Right renal pelvis (tissue), 4 donors: ENCODE measurements around the gene SCAI. TPM values are rescaled to one million over a fixed set of nuclear protein-coding genes. Genes with fewer than 3 reads are reported as not detected.
"Not testable (repeated sequence)": the region's sequence is repeated elsewhere in the genome, so short reads cannot be mapped to it uniquely, and the experiment has no call there.

Experiments used
- DNase-seq, 4 donors: peaks; one replicate each; pipeline ENCODE4 v3.0.0-alpha.2; 2013; ENCODE audit warnings: low read depth in 4 of 4, low spot score in 3 of 4, missing footprints in 1 of 4
- polyA plus RNA-seq, 4 donors: library from polyadenylated mRNA; unstranded; fragments of 120-200 nt; gene quantifications; one replicate each; pipeline ENCODE4 v1.2.1, GENCODE V29; 2013; ENCODE audit not compliant: insufficient read length in 4 of 4

SCAI gene
- polyA plus RNA-seq, 4 donors, result 8.9 to 12.4 (median 11.0) TPM

DNA sequence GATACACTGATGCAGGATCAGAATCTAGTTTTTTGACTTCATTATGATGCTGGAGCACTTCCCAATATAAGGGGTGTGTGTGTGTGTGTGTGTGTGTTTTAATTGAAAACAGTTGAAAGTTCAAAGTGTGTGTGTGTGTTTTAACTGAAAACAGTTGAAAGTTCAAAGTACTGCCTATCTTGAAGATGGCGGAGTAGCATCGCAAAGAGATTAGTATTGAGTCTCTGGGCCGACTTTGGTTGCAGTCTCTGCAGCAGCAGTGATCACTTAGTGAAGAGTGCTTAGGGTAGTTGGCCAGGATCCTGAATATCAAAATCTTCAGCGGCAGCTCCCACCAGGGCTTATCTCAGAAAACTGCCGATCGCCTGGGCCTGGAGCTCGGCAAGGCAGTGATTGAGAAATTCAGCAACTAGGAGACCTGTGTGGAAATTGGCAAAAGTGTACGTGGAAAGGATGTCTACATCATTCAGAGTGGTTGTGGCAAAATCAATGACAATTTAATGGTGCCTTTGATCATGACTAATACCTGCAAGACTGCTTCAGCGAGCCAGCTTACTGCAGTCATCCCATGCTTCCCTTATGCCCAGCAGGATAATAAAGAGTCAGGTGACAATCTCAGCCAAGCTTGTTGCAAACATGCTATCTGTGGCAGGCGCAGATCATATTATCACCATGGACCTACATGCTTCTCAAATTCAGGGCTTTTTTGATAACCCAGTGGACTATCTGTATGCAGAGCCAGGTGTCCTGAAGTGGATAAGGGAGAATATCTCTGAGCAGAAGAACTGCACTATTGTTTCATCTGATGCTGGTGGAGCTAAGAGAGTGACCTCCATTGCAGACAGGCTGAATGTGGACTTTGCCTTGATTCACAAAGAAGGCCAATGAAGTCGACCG, 7.3 kb upstream of the SCAI start:
- no peak for DNase-seq

DNA sequence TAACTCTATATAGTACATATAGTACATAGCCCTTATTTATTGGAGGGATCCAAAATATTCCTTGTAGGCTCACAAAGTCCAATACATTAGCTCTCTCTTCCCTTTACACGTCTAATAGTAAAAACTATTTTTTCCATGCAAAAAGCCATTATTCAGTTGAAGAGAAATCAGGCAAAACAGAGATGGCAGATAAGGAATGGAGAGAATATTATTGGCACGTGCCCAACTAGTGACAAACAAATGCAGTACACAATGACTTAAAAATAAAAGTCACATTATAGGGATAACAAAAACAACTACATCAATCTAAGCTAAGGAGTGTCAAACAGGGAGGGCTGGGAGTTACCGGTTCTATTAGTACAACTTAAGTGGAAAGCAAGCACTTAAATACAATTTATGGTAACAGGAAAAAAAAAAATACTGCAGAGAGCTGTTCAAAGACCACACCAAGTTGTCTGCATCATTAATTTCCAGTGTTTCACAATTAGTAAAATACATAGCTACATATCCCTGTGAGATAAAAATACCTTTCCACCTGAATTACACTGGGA, 4.1 kb upstream of the SCAI start:
- DNase-seq, result no peak

DNA sequence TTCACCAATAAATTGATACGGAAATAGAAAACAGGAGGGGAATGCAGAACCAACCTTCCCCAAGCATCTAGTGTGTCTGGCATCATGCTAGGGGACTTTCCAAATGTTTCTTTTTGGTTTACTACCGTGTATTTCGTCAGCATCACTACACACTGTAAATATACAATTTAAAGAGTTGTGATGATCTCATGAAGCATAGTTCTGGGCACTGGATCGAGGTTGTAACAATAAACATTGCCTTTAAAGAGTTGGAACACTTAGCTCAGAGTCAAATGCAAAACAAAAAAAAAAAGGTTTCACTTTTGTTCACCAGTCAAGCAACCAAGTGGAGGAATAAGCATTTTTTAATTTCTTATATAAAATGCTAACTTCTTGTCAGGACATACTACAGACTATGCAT, 2.9 kb upstream of the SCAI start:
- no peak for DNase-seq

DNA sequence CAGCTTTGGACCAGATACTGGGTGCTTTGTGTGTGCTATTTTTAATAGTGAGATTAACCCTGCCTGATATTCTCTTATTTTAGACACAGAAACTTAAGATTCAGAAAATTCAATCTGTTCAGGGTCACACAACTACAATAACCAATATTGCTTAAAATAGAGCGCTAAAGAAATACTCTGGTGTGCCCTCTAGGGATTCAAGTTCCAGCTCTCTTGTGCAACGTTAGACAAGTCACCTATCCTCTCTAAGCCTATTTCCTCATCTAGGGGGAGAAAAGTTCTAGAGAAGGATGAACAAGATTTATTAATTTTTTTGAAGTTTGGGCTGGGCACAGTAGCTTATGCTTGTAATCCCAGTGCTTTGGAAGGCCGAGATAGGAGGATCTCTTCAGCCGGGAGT, 2.1 kb upstream of the SCAI start:
- no peak for DNase-seq

DNA sequence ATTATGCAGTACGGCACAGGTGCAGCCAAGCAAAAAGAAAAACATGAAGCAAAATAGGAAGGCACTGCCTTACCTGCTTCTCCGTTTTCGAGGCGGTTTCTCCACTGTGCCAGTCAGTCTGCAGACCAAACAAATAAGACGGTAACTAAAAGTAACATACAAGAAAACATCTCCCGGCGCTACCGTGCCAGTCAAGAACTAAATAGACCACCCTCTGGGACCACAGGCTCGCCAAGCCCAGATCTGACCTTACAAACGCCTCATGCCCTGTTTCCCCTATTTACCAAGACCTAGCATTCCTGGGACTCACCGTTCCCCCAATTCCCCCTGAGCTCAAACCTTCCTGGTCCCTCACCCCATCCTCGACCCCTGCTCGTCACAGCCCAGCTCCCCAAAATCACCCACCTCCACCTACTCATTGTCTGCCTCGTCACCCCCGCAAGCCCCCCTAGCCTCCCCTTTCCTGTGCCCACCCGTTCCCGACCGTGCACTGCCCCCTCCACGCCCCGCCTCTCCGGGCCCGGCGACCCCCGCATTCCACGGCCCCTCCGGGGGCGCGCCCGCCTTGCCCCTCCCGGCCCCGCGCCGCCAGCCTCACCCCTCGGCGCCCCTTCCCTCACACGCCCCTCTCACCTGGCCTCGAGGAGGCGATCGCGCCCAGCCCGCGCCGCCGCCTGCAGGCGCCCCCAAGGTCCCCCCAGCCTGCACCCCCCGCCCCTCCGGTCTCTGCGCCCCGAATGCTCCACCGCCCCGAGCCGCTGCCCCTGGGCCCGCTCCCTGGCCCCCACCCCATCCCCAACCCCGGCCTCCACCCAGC, 560 bp downstream of the SCAI start:
- DNase-seq, result peak in 1 of 4 donors; percentile 20

DNA sequence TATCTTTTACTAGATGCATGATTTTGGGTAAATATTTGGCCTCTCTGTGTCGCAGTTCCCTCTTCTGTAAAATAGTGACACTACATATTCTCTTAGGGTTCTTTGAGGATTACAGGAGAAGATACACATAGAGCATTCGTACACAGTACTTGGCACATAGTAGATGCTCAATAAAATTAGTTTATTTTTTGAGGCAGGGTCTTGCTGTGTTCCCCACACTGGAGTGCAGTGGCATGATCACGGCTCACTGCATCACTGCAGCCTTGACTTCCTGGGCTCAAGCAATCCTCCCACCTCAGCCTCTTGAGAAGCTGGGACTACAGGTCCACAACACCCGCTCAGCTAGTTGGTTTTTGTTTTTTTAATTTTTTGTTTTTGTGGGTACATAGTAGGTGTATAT, 1.6 kb downstream of the SCAI start:
- no peak for DNase-seq

DNA sequence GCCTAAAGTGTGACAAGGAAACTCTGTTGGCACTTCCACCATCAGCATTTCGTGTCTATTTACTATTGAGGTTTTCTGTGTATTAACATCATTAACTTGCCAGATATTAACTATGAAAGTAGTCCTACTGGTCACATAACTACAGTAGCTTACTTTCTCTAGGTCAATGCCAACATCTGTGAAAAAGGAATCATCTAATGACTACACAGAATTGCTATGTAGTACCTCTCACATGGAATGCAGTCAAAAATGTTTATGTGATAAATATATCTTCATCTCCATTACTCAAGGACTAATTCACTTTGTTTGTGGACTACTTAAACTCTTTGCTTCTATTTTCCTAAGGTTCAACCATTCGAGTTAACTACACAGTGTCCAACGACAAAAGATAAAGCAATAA, 2.1 kb downstream of the SCAI start:
- DNase-seq, result no peak

DNA sequence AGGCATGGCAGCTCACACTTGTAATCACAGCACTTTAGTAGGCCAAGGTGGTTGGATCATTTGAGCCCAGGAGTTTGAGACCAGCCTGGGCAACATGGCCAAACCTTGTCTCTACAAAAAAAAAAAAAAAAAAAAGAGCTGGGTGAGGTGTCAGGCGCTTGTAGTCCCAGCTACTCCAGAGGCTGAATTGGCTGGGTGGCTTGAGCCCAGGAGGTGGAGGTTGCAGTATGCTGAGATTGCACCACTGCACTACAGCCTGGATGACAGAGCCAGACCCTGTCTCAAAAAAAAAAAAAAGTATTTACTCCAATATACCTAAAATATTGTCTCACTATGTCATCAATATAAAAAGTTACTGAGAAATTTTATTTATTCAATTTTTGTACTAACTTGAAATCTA, 2.8 kb downstream of the SCAI start:
- no peak for DNase-seq

DNA sequence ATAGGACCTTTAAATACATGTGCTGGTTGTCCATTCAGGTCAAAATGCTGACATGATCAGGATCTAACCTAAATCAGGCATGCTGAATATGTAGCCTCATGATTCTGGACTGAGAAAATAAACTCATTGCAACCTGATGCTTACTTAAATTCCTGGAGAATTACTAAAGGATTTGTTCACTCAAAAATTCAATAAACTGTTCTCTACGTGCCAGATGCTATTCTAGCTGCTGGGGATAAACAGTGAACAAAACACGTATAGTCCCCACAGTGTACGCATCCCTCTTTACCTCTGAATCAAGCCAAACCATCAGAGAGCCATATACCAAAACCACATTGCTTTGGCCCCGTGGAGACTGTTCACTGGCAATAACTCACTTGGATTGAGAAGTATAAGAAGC, 6.1 kb downstream of the SCAI start:
- no peak for DNase-seq

DNA sequence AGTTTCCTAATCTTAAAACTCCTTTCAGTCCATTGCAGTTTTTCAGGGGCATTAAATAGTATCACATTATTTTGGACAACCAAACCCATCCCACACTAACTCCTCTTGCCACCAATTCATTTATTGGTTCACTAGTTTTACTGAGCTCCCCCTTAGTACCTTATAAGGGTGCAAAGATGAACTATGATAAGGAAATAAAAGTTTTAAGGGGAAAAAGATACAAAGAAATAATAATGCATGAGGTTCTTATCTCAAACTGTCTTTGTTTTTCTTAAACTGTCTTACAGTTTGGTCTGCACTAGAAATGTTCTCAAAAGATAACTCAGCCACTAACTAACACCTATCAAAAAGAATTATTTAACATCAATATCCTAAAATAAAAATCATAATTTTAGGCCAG, 8.4 kb downstream of the SCAI start:
- no peak for DNase-seq

DNA sequence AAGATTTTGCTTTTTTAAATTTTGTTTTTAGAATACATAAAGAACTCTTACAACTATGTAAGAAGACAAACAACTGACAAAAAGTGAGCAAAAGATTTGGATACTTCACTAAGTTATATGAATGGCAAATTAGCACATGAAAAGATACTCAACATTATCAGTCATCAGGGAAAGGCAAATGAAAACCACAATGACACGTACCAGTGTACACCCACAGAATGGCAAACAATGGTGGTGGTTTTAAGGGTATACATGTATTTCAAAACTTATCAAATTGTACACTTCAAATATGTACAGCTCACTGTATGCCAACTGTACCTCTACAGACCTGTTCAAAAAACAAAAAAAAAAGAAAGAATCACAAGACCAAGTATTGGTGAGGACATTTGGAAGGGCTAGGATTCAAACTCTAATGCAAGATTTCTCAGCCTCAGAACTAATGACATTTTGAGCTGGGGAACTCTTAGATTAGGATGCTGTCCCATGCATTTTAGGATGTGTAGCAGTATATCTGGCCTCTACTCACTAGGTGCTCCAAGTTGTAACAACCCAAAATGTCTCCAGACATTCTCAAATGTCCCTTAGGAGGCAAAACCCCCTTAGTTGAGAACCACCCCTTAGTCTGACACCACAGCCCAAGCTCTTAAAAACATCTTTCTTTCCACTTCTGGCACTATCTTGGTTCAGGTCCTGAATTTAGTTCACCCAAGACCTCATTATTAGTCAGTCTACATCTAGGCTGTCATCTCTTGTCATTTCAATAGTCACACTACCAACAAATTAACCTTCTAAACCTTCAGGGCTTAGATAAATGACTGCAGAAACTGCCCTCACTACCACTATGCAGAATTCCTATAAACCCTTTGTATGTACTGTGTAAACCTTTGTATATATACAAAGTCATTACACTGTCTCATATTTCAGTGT, 9.7 kb downstream of the SCAI start:
- no peak for DNase-seq

DNA sequence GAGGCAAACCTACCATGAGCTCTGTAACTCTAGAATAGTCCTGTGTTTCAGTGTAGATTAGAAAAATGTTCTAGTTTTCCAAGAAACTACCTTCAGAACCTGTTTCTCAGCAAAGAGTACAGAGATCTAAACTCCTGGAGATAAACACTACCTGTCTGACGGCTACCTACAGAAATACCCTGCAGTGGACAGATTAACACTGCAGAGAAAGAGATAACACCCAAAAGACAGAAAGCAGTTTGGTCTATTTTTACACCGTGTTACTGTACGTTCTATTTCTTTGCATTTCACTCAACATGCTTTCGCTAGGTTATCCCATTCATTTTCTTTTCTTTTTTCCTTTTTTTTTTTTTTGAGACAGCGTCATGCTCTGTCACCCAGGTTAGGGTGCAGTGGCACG, 11.6 kb downstream of the SCAI start:
- no peak for DNase-seq

DNA sequence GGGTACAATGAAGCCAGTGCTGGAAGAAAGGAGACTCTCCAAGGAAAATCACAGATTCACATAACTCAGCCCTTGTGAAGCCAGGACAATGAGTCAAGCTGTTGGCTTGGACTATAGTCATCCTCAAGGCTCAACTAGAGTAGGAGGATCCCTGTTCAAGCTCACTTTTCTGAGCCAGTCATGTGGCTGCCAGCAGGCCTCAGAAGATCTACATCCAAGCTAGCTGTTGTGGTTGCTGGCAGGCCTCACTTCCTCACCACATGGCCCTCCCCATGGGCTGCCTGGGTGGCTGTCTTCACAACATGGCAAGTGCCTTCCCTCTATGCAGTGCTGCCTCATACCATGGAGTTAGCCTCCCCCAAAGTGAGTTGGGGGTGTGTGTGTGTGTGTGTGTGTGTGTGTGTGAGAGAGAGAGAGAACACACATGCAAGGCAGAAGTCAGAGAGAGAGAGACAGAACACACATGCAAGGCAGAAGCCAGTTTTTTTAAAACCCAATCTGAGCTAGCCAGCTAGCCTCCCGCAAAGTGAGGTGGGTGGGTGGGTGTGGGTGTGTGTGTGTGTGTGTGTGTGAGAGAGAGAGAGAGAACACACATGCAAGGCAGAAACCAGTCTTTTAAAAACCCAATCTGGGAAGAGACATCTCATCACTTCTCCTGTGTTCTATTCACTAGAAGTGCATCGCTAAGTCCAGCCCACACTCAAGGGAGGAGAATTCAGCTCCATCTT, 17.1 kb downstream of the SCAI start:
- no peak for DNase-seq

DNA sequence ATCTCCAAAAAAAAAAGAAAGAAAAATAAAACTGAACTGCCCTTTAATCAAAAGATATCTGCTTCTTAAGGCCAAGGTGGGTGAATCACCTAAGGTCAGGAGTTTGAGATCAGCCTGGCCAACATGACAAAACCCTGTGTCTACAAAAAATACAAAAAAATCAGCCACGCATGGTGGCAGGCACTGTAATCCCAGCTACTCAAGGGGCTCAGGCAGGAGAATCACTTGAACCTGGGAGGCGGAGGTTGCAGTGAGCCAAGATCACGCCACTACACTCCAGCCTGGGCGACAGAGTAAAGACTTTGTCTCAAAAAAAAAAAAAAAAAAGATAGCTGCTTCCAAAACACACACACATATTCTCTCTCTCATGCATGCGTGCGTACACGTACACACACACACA, 17.8 kb downstream of the SCAI start:
- no peak for DNase-seq

DNA sequence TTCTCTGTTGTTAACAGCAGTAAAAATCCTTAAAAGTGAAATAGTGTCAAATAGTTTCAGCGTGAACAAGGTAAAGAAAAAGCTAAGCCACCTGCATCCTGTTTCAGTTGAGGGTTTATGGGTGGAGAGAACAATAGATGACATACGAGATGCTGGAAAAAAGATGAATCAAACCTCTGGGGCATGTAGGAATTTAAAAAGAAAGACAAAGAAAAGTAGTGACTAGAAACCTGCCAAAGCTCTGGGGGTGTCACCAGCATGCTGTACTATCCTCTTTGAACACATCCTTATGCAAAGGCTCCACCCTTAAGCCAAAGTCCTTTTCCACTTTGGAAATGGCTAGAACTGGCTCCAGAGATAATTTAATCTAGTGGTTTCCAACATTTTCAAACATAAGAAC, 22.2 kb downstream of the SCAI start:
- no peak for DNase-seq

DNA sequence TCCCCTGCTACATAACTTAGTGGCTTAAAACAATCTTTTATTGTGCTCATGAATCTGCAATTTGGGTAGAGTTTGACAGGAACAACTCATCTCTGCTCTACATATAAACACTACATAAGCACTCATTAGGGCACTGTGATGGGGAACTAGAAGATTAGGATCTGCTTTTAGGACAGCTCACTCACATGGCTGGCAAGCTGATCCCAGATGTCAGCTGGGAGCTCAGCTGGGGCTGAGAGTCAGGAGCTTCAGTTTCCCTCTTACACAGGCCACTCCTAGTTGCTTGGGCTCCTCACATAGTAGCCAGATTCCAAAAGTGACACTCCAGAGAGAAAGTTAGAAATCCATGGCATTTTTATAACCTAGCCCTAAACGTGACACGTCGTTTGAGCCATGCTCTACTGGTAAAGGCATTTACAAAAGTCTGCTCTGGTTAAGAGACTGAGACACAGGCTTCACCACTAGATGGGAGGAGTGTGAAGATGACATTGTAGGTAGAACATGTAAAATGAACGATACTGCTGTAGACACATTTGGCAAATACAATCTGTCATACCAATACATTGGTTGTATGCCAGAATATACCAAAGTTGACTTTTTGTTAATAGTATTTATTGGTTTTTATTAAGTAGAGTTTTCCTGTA, 23.6 kb downstream of the SCAI start:
- no peak for DNase-seq

DNA sequence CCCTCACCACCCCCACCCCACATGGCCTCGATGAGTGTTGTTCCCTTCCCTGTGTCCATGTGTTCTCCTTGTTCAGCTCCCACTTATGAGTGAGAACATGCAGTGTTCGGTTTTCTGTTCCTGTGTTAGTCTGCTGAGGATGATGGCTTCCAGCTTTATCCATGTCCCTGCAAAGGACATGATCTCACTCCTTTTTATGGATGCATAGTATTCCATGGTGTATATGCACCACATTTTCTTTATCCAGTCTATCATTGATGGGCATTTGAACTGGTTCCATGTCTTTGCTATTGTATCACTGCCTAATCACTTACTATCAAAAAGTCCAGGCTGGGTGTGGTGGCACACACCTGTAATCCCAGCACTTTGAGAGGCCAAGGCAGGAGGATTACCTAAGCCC, 24.6 kb downstream of the SCAI start:
- not testable (repeated sequence) for DNase-seq

DNA sequence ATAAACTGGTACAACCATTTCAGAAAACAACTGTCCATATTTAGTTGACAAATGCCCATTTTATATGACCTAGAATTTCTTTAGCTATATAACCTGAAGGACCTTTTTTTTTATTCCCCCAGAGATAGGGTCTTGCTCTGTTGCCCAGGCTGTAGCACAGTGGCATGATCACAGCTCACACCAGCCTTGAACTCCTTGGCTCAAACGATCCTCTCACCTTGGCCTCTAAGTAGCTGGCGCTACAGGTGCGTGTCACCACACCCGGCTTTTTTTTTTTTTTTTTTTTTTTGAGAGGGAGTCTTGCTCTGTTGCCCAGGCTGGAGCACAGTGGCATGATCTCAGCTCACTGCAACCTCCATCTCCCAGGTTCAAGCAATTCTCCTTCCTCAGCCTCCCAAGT, 28.8 kb downstream of the SCAI start:
- DNase-seq, result not testable (repeated sequence)

DNA sequence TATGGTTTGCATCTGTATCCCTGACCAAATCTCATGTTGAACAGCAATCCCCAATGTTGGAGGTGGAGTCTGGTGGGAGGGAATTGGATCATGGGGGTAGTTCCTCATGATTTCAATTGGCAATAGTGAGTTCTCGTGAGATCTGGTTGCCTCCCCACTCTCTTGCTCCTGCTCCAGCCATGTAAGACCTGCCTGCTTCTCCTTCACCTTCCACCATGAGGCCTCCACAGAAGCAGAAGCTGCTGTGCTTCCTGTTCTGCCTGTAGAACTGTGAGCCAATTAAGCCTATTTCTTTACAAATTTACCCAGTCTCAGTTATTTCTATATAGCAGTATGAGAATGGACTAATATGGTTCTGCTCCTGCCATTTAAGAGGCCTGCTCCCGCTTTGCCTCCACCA, 32.9 kb downstream of the SCAI start:
- no peak for DNase-seq
